Stimulated activated naive B cell treated with anti-CD40 and anti-IgM and Interleukin-4, amounts not matched to agents 10 μg/mL and 1 μg/mL and 100 μg/mL, for 72 hours (primary cell): Measurements from ENCODE around the gene RAD23B.

ENCODE experiments used
- ATAC-seq, 2 donors: fragments of 150-1000 bp; cut with Tn5 transposase; replicated peaks; 2 replicates each; pipeline ENCODE4 v1.10.0; 2021; ENCODE audit warnings: moderate library complexity in 1 of 2
- DNase-seq: peaks from one replicate; pipeline ENCODE4 v3.0.0; 2021
- H3K27ac Mint-ChIP-seq: one replicate; pipeline ENCODE4 v1.8.0; 2022; ENCODE audit warnings: mild to moderate bottlenecking, mixed read lengths
- H3K27me3 Mint-ChIP-seq, 2 donors: one replicate each; pipeline ENCODE4 v1.8.0; 2022; ENCODE audit warnings: mixed read lengths in 2 of 2
- H3K36me3 Mint-ChIP-seq, 2 donors: one replicate each; pipeline ENCODE4 v1.8.0; 2022; ENCODE audit warnings: mixed read lengths in 2 of 2, mild to moderate bottlenecking in 1 of 2
- H3K4me1 Mint-ChIP-seq, 2 donors: one replicate each; pipeline ENCODE4 v1.8.0; 2022; ENCODE audit warnings: mixed read lengths in 2 of 2, mild to moderate bottlenecking in 1 of 2
- H3K4me3 Mint-ChIP-seq, 2 donors: one replicate each; pipeline ENCODE4 v1.8.0; 2022; ENCODE audit warnings: mild to moderate bottlenecking in 2 of 2, mixed read lengths in 2 of 2, moderate library complexity in 1 of 2
- H3K9me3 Mint-ChIP-seq, 2 donors: one replicate each; pipeline ENCODE4 v1.8.0; 2022; ENCODE audit warnings: mixed read lengths in 2 of 2, mild to moderate bottlenecking in 1 of 2

The RAD23B gene

GRCh38 chr9:107275530-107275929 is 7.5 kb upstream of the RAD23B start:
- H3K27me3 Mint-ChIP-seq = peaks cover 8 to 19% of the 10 kb centered on the region in 2 donors
- H3K27ac Mint-ChIP-seq = no peak overlapping the region
- no peak overlapping the region for H3K4me3 Mint-ChIP-seq
- DNase-seq (no peak), ATAC-seq (no peak)
- no peaks in the 10 kb centered on the region for H3K9me3 Mint-ChIP-seq
- H3K4me1 Mint-ChIP-seq = peaks cover 16 to 27% of the 10 kb centered on the region in 2 donors
- H3K36me3 Mint-ChIP-seq = no peaks in the 10 kb centered on the region

GRCh38 chr9:107276966-107277710 is 5.9 kb upstream of the RAD23B start:
- ATAC-seq (no peak), DNase-seq (no peak)
- Mint-ChIP-seq H3K9me3 (no peaks in the 10 kb centered on the region), H3K36me3 (no peaks in the 10 kb centered on the region), H3K4me3 (no peak overlapping the region), H3K27me3 (peaks cover 8 to 16% of the 10 kb centered on the region in 2 donors), H3K27ac (no peak overlapping the region), H3K4me1 (peaks cover 27 to 39% of the 10 kb centered on the region in 2 donors)

GRCh38 chr9:107277801-107278200 is 5.3 kb upstream of the RAD23B start:
- H3K9me3 Mint-ChIP-seq = no peaks in the 10 kb centered on the region
- no peaks in the 10 kb centered on the region for H3K36me3 Mint-ChIP-seq
- peaks cover 8 to 16% of the 10 kb centered on the region in 2 donors for H3K27me3 Mint-ChIP-seq
- H3K4me1 Mint-ChIP-seq = peaks cover 29 to 45% of the 10 kb centered on the region in 2 donors
- no peak overlapping the region for H3K27ac Mint-ChIP-seq
- ATAC-seq = no peak
- no peak for DNase-seq
- no peak overlapping the region for H3K4me3 Mint-ChIP-seq

- Mint-ChIP-seq H3K27me3 (peaks cover under 1 to 11% of the 10 kb centered on the region in 2 donors), H3K4me1 (peaks cover 25 to 38% of the 10 kb centered on the region in 2 donors), H3K9me3 (no peaks in the 10 kb centered on the region), H3K27ac (no peak overlapping the region), H3K36me3 (peaks cover 1 to 4% of the 10 kb centered on the region in 2 donors), H3K4me3 (no peak overlapping the region)
- ATAC-seq (no peak), DNase-seq (no peak)
Measured at GRCh38 chr9:107279086-107279485, 4.0 kb upstream of the RAD23B start.

GRCh38 chr9:107280543-107280942 is 2.5 kb upstream of the RAD23B start:
- Mint-ChIP-seq H3K27ac (peak overlapping the region; percentile 66), H3K4me3 (no peak overlapping the region), H3K4me1 (peaks cover 20 to 35% of the 10 kb centered on the region in 2 donors), H3K27me3 (peaks cover 0 to 3% of the 10 kb centered on the region in 2 donors), H3K36me3 (peaks cover 4 to 5% of the 10 kb centered on the region in 2 donors), H3K9me3 (no peaks in the 10 kb centered on the region)
- ATAC-seq (no peak), DNase-seq (no peak)

- ATAC-seq = no peak
- Mint-ChIP-seq H3K4me3 (peak overlapping the region; percentile 12 to 39), H3K9me3 (no peaks in the 10 kb centered on the region)
Measured at GRCh38 chr9:107281184-107281583, 1.9 kb upstream of the RAD23B start.

GRCh38 chr9:107281922-107282667 is 984 bp upstream of the RAD23B start:
- no peaks in the 10 kb centered on the region for H3K27me3 Mint-ChIP-seq
- H3K4me3 Mint-ChIP-seq = peak overlapping the region; percentile 87 to 95
- H3K9me3 Mint-ChIP-seq = no peaks in the 10 kb centered on the region
- peak in 1 of 2 donors; percentile 0 for ATAC-seq
- H3K4me1 Mint-ChIP-seq = peaks cover 22 to 47% of the 10 kb centered on the region in 2 donors
- H3K27ac Mint-ChIP-seq = peak overlapping the region; percentile 97
- no peak for DNase-seq
- H3K36me3 Mint-ChIP-seq = peaks cover 7 to 11% of the 10 kb centered on the region in 2 donors

More at GRCh38 chr9:107281184-107281583, 1.9 kb upstream of the RAD23B start:
- Mint-ChIP-seq H3K27ac (peak overlapping the region; percentile 66), H3K27me3 (no peaks in the 10 kb centered on the region), H3K36me3 (peaks cover 7 to 10% of the 10 kb centered on the region in 2 donors), H3K4me1 (peaks cover 22 to 39% of the 10 kb centered on the region in 2 donors)
- DNase-seq = no peak

- peaks cover 26 to 55% of the 10 kb centered on the region in 2 donors for H3K4me1 Mint-ChIP-seq
- H3K36me3 Mint-ChIP-seq = peaks cover 7 to 15% of the 10 kb centered on the region in 2 donors
- peak overlapping the region; percentile 87 to 95 for H3K4me3 Mint-ChIP-seq
- DNase-seq = peak; percentile 74
- ATAC-seq = peak; percentile 53 to 63
- H3K9me3 Mint-ChIP-seq = no peaks in the 10 kb centered on the region
- H3K27ac Mint-ChIP-seq = peak overlapping the region; percentile 97
- H3K27me3 Mint-ChIP-seq = no peaks in the 10 kb centered on the region
Measured at GRCh38 chr9:107283623-107284616, 841 bp downstream of the RAD23B start.

- Mint-ChIP-seq H3K9me3 (no peaks in the 10 kb centered on the region), H3K4me1 (peaks cover 33 to 62% of the 10 kb centered on the region in 2 donors), H3K27ac (peak overlapping the region; percentile 97), H3K4me3 (peak overlapping the region; percentile 87 to 95), H3K36me3 (peaks cover 10 to 20% of the 10 kb centered on the region in 2 donors), H3K27me3 (no peaks in the 10 kb centered on the region)
- DNase-seq = no peak
- ATAC-seq = no peak
Measured at GRCh38 chr9:107284636-107285035, 1.6 kb downstream of the RAD23B start.

- no peak for DNase-seq
- Mint-ChIP-seq H3K36me3 (peaks cover 10 to 24% of the 10 kb centered on the region in 2 donors), H3K4me3 (peak overlapping the region; percentile 87 to 95), H3K27ac (no peak overlapping the region), H3K9me3 (no peaks in the 10 kb centered on the region), H3K27me3 (no peaks in the 10 kb centered on the region), H3K4me1 (peaks cover 38 to 67% of the 10 kb centered on the region in 2 donors)
- ATAC-seq = no peak
Measured at GRCh38 chr9:107285286-107285685, 2.2 kb downstream of the RAD23B start.

GRCh38 chr9:107286057-107286456 is 3.0 kb downstream of the RAD23B start:
- peak overlapping the region; percentile 60 to 81 for H3K4me3 Mint-ChIP-seq
- peaks cover 34 to 66% of the 10 kb centered on the region in 2 donors for H3K4me1 Mint-ChIP-seq
- peak overlapping the region; percentile 48 for H3K27ac Mint-ChIP-seq
- ATAC-seq = no peak
- DNase-seq = no peak
- no peaks in the 10 kb centered on the region for H3K27me3 Mint-ChIP-seq
- no peaks in the 10 kb centered on the region for H3K9me3 Mint-ChIP-seq
- H3K36me3 Mint-ChIP-seq = peaks cover 10 to 26% of the 10 kb centered on the region in 2 donors

GRCh38 chr9:107288701-107289100 is 5.6 kb downstream of the RAD23B start:
- Mint-ChIP-seq H3K4me1 (peaks cover 28 to 55% of the 10 kb centered on the region in 2 donors), H3K36me3 (peaks cover 10 to 29% of the 10 kb centered on the region in 2 donors), H3K27me3 (no peaks in the 10 kb centered on the region), H3K9me3 (no peaks in the 10 kb centered on the region), H3K27ac (peak overlapping the region; percentile 63), H3K4me3 (peak overlapping the region; percentile 1 to 2)
- DNase-seq (no peak), ATAC-seq (peak; percentile 56 to 65)

GRCh38 chr9:107290619-107291018 is 7.5 kb downstream of the RAD23B start:
- no peaks in the 10 kb centered on the region for H3K27me3 Mint-ChIP-seq
- no peak for ATAC-seq
- peaks cover 8 to 25% of the 10 kb centered on the region in 2 donors for H3K36me3 Mint-ChIP-seq
- no peak for DNase-seq
- no peaks in the 10 kb centered on the region for H3K9me3 Mint-ChIP-seq
- peaks cover 45 to 67% of the 10 kb centered on the region in 2 donors for H3K4me1 Mint-ChIP-seq
- H3K27ac Mint-ChIP-seq = no peak overlapping the region
- H3K4me3 Mint-ChIP-seq = no peak overlapping the region
